NCI-H2227 (cell line): ENCODE results near the gene MALRD1.

Experiments used
- DNase-seq: peaks from one replicate; lab custom pipeline; 2025; ENCODE audit not compliant: unreplicated experiment; lab: John Stamatoyannopoulos, UW

Gene MALRD1

GRCh38 chr10:19563388-19564141 lies 515.0 kb downstream of the MALRD1 start:
- DNase-seq, result no peak

DNA sequence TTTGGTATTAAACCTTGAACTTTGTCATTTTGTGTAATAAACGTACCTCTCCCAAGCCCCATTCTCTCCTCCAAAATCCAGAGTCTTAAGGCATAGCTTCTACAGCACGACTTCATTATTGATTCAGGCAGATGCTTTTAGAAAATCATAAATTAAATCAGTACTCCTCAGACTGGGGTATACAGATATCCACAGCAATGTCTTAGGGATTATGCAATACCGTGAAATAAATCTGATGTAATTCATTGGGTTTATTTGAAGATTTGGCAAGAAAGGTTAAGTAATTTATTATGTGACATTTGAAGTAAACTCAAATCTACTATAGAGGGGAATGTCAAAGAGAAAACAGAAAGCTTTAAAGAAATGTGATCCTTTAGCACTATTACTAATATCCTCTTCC lies 521.5 kb downstream of the MALRD1 start:
- no peak for DNase-seq

- no peak for DNase-seq
Observed at GRCh38 chr10:19570991-19571390, 522.4 kb downstream of the MALRD1 start.

GRCh38 chr10:19572056-19572455 lies 523.5 kb downstream of the MALRD1 start:
- no peak for DNase-seq

DNA sequence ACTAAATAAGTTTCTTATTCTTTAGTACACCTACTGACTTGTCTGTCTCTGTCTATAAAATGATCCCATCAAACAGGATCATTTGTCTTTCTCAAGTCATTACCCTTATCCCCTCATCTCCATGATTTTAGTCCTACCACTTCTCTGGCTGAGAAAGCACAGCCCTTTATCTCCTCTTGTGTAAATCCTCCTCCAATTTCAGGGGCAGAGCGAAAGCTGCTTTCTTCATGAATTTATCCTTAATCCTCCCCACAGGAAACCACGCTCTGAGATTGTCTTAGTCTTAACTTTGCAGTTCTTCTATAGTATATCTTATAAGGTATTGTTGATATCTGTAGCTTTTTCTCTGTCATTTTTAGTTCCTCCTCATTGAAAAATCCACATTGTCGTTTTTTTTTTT lies 528.0 kb downstream of the MALRD1 start:
- no peak for DNase-seq

DNA sequence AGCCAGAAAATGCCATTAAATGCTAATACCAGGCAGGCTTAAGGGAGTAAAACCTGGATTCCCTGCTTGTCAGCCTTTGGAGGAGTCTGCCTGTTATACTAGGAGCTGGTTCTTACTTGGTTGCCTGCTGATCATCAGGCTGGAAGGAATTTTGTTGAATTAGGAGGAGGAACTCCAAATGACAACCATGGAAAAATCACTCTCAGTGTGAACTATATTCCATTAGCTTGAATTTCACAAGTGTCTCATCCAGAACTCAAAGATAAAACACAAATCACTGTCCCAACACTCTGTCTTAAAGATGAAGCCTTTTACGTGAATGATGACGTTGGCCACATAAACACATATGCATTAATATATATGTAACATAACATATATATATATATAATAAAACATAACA lies 528.8 kb downstream of the MALRD1 start:
- no peak for DNase-seq

- no peak for DNase-seq
Observed at GRCh38 chr10:19577807-19578206, 529.2 kb downstream of the MALRD1 start.

DNA sequence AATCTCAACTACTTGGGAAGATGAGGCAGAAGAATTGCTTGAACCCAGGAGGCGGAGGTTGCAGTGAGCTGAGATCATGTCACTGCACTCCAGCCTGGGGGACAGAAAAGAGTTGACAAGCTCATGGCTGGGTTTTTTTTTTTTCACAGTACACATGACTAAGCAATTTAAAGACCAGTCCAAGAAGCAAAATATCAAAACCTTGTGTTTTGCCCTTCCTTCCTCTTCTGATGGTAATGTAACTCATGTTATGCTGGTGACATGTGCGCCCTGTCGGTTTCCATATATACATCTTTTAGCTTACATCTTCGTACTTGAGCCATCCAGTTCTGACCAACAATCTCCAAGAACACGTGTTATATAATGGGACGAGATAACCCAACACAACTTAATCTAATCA lies 530.0 kb downstream of the MALRD1 start:
- no peak for DNase-seq

- no peak for DNase-seq
Observed at GRCh38 chr10:19579761-19580545, 531.4 kb downstream of the MALRD1 start.

- no peak for DNase-seq
Observed at GRCh38 chr10:19580691-19581090, 532.1 kb downstream of the MALRD1 start.

DNA sequence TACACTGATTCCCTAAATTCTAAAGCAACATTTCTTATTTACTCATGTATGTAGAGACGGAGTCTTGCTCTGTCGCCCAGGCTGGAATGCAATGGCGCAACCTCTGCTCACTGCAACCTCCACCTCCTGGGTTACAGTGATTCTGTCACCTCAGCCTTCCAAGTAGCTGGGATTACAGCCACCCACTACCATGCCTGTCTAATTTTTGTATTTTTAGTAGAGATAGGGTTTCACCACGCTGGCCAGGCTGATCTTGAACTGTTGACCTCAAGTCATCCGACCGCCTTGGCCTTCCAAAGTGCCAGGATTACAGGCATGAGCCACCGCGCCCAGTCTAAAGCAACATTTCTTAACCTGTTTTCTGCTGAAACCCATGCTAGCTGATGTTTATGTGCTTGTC lies 540.0 kb downstream of the MALRD1 start:
- DNase-seq, result no peak

DNA sequence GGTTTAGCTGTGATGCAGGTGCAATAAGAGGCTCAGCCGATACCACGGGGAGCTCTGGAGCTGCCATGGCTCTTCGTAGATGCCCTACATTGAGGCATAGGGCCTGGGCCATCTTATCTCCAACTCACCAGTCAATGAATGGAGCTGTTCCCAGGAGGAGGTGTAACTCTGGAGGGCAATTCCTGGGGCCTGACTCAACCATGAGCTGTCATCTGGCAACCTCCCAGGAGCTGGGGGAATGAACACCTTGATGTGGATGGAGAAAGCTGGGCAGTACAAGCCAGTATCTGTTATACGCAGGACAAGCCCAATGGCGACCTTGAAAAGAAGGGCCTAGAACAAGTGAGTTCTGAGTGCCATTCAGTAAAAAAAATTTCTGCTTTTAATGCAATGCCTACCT lies 543.7 kb downstream of the MALRD1 start:
- DNase-seq, result no peak

- DNase-seq, result no peak
Observed at GRCh38 chr10:19595212-19595845, 546.7 kb downstream of the MALRD1 start.

DNA sequence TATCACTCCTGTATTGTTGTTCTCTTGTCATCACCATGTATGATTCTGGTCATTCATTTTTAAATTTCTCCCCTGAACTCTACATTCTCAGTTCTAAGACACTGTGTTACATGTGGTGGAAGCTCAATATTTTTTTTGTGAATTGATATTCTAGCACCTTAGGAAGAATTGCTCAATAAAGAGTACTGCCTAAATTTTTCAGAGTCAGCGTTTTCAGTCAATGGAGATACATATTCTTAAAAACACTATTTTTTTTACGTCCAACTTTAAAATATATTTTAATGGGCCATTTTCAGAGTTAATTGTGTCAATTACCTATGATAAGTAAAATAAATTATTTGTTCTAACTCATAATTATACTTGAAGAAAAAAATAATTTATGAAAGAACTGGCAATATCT lies 557.2 kb downstream of the MALRD1 start:
- DNase-seq, result no peak

DNA sequence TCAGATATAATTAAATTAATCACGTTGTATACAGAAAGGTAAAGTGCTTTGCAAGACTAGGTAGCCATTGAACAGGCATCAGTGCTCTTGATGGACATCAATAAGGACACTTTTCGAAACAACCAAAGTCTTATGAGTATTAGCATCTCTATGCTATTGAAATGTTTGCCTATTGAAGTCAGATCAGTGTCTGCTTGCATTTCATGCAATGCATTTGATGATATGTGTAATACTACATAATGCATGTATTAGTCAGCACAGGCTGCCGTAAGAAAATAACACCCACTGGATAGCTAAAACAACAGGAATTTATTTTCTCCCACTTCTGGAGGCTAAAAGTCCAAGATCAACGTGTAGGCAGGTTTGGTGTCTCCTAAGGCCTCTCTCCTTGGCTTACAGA lies 558.4 kb downstream of the MALRD1 start:
- DNase-seq, result no peak

GRCh38 chr10:19611775-19612174 lies 563.2 kb downstream of the MALRD1 start:
- DNase-seq, result no peak

GRCh38 chr10:19616966-19617365 lies 568.4 kb downstream of the MALRD1 start:
- DNase-seq, result no peak

DNA sequence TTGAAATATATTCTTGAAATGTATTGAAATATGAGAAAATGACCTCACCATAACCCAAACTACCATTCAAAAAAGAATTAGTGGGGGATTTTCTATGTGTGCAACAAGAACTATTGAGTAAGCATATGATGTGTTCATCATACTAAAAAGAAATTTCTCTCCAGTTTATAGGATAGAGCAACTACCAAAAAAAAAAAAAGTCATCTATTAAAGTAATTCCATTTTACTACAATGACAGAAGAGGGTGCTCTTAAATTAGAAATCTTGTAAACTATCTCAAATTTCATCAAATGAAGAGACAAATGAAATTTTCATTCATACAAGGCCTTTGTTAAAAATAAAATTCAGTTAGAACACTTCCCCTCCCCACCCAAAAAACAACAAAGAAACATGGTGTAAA lies 572.2 kb downstream of the MALRD1 start:
- DNase-seq, result no peak

DNA sequence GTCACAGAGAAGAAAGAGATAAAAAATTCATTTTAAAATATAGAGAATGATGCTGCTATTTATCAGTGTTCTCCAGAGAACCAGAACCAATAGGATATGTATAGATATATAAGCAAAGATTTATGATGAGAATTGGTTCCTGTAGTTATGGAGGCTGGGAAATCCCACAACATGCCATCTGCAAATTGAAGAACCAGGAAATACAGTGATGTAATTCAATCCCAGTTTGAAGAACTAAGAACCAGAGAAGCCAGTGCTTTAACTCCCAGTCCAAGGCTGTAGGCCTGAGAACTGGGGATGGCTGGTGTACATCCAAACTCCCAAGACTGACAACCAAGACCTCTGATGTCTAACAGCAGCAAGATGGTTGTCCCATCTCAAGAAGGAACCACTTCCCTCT lies 574.7 kb downstream of the MALRD1 start:
- no peak for DNase-seq

DNA sequence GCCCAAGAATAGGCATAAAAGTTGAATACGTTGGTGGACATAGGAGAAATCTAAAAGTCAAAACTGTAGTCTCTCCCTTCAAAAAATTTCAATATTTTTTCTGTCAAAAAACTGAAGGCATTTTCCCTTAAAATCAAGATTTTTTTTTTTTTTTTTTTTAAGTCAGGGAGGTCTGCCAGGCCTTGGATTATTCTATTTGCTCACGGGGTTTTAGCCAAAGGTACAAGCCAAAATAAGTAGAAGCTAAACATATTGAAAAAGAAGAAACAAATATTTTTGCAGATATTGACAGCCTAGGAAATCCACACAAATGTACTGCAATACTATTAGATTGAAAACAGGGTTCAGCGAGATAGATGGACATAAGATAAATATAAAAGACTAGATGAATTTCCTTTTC lies 577.6 kb downstream of the MALRD1 start:
- DNase-seq, result no peak

DNA sequence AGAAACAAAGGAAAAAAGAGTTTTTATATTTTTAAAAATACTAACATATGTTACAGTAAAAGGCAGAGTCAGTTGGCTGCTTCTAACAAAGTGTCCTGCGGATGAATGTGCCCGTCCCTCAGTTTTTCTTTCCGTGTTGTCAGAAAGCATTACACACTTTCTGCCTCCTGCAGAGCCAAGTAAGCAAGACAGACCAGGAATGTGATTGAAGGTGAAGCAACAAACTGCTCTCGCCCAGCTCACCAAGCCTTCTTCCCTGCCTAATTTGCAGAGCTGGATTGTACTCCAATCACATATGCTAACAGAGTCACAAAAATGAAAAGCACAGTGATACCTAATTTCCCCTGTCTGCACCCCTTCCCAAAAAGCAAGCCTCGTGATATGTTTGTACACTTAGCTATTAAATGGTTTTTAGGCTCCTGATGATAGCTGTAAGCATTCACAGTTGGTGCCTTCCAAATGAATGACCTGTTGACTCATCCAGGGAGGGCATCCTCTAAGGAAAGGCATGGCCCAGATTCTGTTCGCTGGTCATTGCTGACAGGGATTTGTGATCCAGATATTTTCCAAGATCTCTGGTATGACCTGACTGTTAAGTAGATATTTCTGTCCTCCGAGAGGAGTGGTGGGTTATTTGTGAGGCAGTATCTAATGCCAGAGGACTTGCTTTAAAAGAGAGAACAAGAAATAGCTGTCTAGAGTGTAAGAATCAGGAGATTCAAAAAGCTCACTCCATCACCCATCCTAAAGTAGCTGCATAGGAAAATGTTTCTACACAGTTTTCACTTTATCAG lies 580.4 kb downstream of the MALRD1 start:
- DNase-seq, result no peak
